ENCODE results near the gene INPP1. TPM values are rescaled to one million over a fixed set of nuclear protein-coding genes. Genes with fewer than 3 reads are reported as not detected.
"Not testable (repeated sequence)": the region's sequence is repeated elsewhere in the genome, so short reads cannot be mapped to it uniquely, and the experiment has no call there.

Gene INPP1
- total RNA-seq, 3 donors from 2014 or later: 7.4 to 24.3 (median 15.5) TPM

GRCh38 chr2:190353537-190353899 lies 10.1 kb downstream of the INPP1 start:
- Histone ChIP-seq H3K27me3 (no peaks in the 10 kb centered on the region), H3K9me3 (no peaks in the 10 kb centered on the region), H3K27ac (peak overlapping the region; percentile 78 to 79), H3K4me1 (peaks cover 0 to 13% of the 10 kb centered on the region in 2 donors), H3K36me3 (no peaks in the 10 kb centered on the region), H3K4me3 (no peak overlapping the region)
- no peak for DNase-seq (ENCODE audit: low spot score in 2 of 2)
- intact Hi-C loops (cut with DNase I; ENCODE audit: low total_unique reads): no loop called here
- no peak for TF ChIP-seq CTCF (IDR thresholded peaks at IDR 0.05)
- TF ChIP-seq POLR2AphosphoS5 (IDR thresholded peaks at IDR 0.05): no peak
- TF ChIP-seq POLR2A (IDR thresholded peaks at IDR 0.05): no peak

DNA sequence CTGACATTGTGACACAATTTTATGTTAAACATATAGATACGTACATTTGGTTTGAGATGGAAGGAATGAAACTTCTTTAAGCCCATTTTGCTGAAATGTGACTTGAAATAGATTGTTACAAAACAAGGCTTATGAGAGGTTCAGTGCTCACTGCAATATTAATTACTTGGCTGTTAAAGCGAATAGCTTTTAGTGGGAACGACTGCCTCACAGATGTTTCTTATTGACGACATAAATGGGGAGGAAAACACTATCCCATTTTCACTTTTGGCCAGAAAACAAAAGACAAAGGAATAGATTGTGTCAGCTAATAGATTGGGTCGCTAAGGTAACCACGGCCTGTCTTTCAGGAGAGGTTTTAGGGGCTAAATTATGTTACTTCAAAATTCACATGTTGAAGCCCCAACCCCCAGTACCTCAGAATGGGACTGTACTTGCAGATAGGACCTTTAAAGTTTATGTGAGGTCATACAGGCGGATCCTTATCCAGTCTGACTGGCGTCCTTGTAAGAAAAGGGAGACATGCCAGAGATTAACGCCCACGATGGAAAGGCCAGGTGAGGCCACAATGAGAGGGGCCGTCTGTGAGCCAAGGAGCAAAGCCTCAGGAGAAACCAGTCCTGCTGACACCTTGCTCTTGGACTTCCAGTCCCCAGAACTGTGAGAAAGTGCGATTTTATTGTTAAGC lies 10.8 kb downstream of the INPP1 start:
- TF ChIP-seq CTCF (IDR thresholded peaks at IDR 0.05): no peak
- TF ChIP-seq POLR2AphosphoS5 (IDR thresholded peaks at IDR 0.05): no peak
- TF ChIP-seq POLR2A (IDR thresholded peaks at IDR 0.05): no peak

DNA sequence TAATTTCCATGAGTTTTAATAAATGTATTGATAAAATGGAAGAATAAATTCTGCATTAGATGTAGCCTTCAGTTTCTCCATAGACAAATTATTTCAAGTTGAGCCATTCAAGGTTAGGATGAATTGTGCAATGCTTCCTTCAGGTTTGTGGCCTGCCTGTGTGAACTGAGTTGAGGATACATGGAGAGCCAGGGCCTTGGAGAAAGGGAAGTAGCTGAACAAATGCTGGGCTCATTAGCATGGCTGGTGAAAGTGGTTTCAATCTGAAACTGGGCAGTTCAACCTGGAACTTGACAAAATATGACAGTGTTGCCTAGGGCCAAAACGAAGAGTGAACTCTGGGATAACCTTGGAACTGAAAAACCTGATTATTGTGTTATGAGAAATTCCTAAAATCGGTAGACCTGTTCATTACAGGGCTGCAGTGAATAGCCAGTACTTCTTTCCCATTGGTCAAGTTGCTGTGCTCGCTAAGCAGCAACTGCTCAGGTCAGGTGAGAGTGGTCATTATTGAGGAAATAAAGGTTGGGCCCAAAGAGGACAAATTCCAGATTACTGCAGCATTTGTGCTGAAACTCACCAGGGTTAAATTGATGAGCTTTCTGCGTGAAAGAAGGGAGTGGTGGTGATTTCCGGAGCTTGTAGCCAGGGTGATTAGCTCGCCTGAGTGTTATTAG lies 12.7 kb downstream of the INPP1 start:
- DNase-seq (ENCODE audit: low spot score in 2 of 2): no peak
- Histone ChIP-seq H3K27ac (peak overlapping the region; percentile 42 to 74), H3K27me3 (no peaks in the 10 kb centered on the region), H3K36me3 (no peaks in the 10 kb centered on the region), H3K9me3 (no peaks in the 10 kb centered on the region), H3K4me3 (no peak overlapping the region), H3K4me1 (peaks cover 0 to 18% of the 10 kb centered on the region in 2 donors)
- intact Hi-C loops (cut with DNase I; ENCODE audit: low total_unique reads): no loop called here
- TF ChIP-seq CTCF (IDR thresholded peaks at IDR 0.05) (no peak), POLR2AphosphoS5 (IDR thresholded peaks at IDR 0.05) (peak in 1 of 3 donors; percentile 12), POLR2A (IDR thresholded peaks at IDR 0.05) (no peak)

More for the DNA sequence above, 10.8 kb downstream of the INPP1 start:
- intact Hi-C loops (cut with DNase I; ENCODE audit: low total_unique reads): no loop called here
- DNase-seq (ENCODE audit: low spot score in 2 of 2): no peak
- no peaks in the 10 kb centered on the region for H3K36me3 ChIP-seq
- H3K4me1 ChIP-seq: peaks cover 0 to 18% of the 10 kb centered on the region in 2 donors
- no peaks in the 10 kb centered on the region for H3K27me3 ChIP-seq
- H3K9me3 ChIP-seq: no peaks in the 10 kb centered on the region
- peak overlapping the region; percentile 78 to 79 for H3K27ac ChIP-seq
- no peak overlapping the region for H3K4me3 ChIP-seq

GRCh38 chr2:190357600-190357999 lies 14.2 kb downstream of the INPP1 start:
- intact Hi-C loops (cut with DNase I; ENCODE audit: low total_unique reads): no loop called here
- no peak for DNase-seq (ENCODE audit: low spot score in 2 of 2)
- TF ChIP-seq POLR2AphosphoS5 (IDR thresholded peaks at IDR 0.05) (no peak), POLR2A (IDR thresholded peaks at IDR 0.05) (no peak)
- Histone ChIP-seq H3K4me1 (peaks cover 0 to 15% of the 10 kb centered on the region in 2 donors), H3K36me3 (no peaks in the 10 kb centered on the region), H3K27ac (peak overlapping the region; percentile 13 to 79), H3K9me3 (no peaks in the 10 kb centered on the region), H3K4me3 (no peak overlapping the region), H3K27me3 (no peaks in the 10 kb centered on the region)

DNA sequence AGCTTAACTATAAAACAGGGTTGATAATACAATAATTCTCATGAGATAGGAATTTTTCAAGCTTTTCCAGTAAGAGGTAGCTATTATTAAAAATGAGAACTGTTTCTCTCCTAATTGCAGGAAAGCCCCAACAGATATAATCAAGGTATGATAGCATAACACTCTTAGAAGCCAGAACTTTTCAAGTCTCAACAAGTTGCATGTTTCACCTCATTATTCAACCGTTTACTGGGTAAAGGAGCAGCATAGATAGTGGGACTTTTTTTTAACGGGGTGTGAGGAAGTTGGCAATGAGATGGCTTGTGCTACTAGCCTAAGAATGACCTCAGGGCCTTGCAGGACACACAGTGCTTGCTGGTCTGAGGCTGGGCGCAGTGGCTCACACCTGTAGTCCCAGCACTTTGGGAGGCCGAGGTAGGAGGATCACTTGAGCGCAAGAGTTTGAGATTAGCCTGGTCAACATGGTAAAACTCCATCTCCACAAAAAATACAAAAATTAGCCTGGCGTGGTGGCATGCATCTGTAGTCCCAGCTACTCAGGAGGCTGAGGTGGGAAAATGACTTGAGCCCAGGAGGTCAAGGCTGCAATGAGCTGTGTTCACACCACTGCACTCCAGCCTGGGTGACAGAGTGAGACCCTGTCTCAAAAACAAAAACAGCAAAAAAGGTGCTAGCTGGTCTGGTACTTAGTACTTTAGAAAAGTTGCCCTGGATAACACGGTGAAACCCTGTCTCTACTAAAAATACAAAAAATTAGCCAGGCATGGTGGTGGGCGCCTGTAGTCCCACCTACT lies 15.5 kb downstream of the INPP1 start:
- H3K27ac ChIP-seq: peak overlapping the region; percentile 79 to 81
- H3K4me3 ChIP-seq; H3K36me3 ChIP-seq; DNase-seq (ENCODE audit: low spot score in 2 of 2); H3K27me3 ChIP-seq; intact Hi-C loops (cut with DNase I; ENCODE audit: low total_unique reads); H3K4me1 ChIP-seq; H3K9me3 ChIP-seq: not testable (repeated sequence)
- peak in 1 of 3 donors; percentile 26 for TF ChIP-seq POLR2AphosphoS5 (IDR thresholded peaks at IDR 0.05)
